ENCODE data around the gene ABCG8. TPM values are rescaled to one million over a fixed set of nuclear protein-coding genes. Genes with fewer than 3 reads are reported as not detected.

Gene ABCG8
- polyA plus RNA-seq, 1 experiment, result not detected

DNA sequence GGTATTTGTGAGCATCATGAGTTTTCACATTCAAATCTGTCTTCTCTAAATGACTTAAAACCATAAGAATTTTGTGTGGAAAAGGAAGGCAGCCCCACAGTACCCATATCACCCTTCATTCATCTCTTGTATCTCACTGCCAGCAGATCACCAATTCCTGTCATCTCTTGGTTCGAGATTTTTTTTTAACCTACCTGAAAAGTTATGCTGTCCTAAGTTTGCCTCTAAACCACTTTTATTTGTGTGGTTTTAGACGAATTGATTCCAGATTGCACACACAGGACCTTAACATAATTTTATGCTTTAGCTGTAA is 32.1 kb upstream of the ABCG8 start:
- TF ChIP-seq, protein P1, sequence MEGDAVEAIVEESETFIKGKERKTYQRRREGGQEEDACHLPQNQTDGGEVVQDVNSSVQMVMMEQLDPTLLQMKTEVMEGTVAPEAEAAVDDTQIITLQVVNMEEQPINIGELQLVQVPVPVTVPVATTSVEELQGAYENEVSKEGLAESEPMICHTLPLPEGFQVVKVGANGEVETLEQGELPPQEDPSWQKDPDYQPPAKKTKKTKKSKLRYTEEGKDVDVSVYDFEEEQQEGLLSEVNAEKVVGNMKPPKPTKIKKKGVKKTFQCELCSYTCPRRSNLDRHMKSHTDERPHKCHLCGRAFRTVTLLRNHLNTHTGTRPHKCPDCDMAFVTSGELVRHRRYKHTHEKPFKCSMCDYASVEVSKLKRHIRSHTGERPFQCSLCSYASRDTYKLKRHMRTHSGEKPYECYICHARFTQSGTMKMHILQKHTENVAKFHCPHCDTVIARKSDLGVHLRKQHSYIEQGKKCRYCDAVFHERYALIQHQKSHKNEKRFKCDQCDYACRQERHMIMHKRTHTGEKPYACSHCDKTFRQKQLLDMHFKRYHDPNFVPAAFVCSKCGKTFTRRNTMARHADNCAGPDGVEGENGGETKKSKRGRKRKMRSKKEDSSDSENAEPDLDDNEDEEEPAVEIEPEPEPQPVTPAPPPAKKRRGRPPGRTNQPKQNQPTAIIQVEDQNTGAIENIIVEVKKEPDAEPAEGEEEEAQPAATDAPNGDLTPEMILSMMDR (IDR thresholded peaks at IDR 0.05; ENCODE audit: low read depth, low read length), result no peak
- H3K27me3 ChIP-seq (ENCODE audit: control insufficient read depth, insufficient read depth, low read length), result no peaks in the 10 kb centered on the region
- no peak for DNase-seq (ENCODE audit: low read depth, low spot score)
- H3K9me3 ChIP-seq (ENCODE audit: control insufficient read depth, insufficient read depth, low read length), result no peaks in the 10 kb centered on the region
- no peak overlapping the region for H3K4me3 ChIP-seq (ENCODE audit: low read depth, low read length)
- CTCF ChIA-PET, result no interaction called here
- no peak overlapping the region for H3K27ac ChIP-seq (ENCODE audit: low read depth, low read length)
- POLR2A ChIA-PET, result no interaction called here

DNA sequence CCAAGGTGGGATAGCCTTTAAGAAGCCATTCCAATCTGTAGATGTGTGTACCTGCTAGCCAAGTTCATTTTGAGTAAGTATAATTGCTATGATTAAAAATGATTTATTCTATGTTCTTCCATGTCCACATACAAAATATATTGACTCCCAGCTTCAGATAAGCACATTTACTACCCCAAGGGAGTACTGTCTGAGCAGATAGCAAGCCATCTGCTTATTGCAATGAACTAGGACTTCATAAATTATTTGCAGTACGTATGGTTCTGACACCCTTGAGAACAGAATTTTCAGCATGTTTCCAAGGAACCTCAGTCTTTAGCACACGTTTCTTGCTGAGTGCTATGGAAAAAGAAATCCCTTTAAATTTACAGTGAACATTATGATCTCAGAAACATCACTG is 28.3 kb upstream of the ABCG8 start:
- H3K9me3 ChIP-seq (ENCODE audit: control insufficient read depth, insufficient read depth, low read length), result no peaks in the 10 kb centered on the region
- no peak for DNase-seq (ENCODE audit: low read depth, low spot score)
- no peak overlapping the region for H3K4me3 ChIP-seq (ENCODE audit: low read depth, low read length)
- no peaks in the 10 kb centered on the region for H3K27me3 ChIP-seq (ENCODE audit: control insufficient read depth, insufficient read depth, low read length)
- no peak overlapping the region for H3K27ac ChIP-seq (ENCODE audit: low read depth, low read length)
- TF ChIP-seq, protein P1 (IDR thresholded peaks at IDR 0.05; ENCODE audit: low read depth, low read length), result no peak
- CTCF ChIA-PET, result no interaction called here
- POLR2A ChIA-PET, result no interaction called here

DNA sequence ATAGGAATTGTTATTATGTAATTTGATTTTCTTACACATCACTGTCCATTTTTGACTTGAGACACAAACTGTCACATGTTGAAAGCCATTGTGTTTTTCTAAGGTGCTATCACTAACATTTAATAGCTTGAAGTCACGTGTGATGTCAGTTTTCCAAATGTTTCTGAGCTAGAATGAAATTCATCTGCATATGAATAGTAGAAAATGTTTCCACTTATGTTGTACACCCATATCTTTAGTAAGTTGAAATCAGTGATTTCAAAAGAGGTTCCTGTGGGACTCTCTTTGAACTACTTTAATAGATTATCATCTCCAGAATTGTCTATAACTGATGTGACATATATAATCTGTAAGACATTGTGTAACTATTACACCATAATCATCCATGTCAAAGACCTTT is 27.9 kb upstream of the ABCG8 start:
- Histone ChIP-seq H3K27ac (ENCODE audit: low read depth, low read length) (no peak overlapping the region), H3K9me3 (ENCODE audit: control insufficient read depth, insufficient read depth, low read length) (no peaks in the 10 kb centered on the region), H3K27me3 (ENCODE audit: control insufficient read depth, insufficient read depth, low read length) (no peaks in the 10 kb centered on the region), H3K4me3 (ENCODE audit: low read depth, low read length) (no peak overlapping the region)
- CTCF ChIA-PET, result no interaction called here
- POLR2A ChIA-PET, result no interaction called here
- DNase-seq (ENCODE audit: low read depth, low spot score), result no peak
- TF ChIP-seq, protein P1 (IDR thresholded peaks at IDR 0.05; ENCODE audit: low read depth, low read length), result no peak

DNA sequence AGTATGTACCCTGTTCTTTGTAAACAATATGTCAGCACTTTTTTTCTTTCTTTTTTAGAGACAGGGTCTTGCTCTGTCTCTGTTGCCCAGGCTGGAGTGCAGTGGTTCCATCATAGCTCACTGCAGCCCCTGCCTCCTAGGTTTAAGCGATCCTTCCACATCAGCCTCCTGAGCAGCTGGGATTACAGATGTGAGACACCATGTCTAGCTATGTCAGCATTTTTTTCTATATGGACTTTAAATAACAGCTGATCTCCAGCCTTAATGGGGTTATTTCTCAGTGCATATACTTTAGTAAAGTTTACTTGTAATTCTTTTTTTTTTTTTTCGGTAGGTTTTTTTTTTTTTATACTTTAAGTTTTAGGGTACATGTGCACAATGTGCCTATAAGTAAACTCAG is 26.8 kb upstream of the ABCG8 start:
- Histone ChIP-seq H3K9me3 (ENCODE audit: control insufficient read depth, insufficient read depth, low read length) (no peaks in the 10 kb centered on the region), H3K4me3 (ENCODE audit: low read depth, low read length) (no peak overlapping the region), H3K27me3 (ENCODE audit: control insufficient read depth, insufficient read depth, low read length) (no peaks in the 10 kb centered on the region), H3K27ac (ENCODE audit: low read depth, low read length) (no peak overlapping the region)
- TF ChIP-seq, protein P1 (IDR thresholded peaks at IDR 0.05; ENCODE audit: low read depth, low read length), result no peak
- ChIA-PET CTCF (no interaction called here), POLR2A (no interaction called here)
- DNase-seq (ENCODE audit: low read depth, low spot score), result no peak

DNA sequence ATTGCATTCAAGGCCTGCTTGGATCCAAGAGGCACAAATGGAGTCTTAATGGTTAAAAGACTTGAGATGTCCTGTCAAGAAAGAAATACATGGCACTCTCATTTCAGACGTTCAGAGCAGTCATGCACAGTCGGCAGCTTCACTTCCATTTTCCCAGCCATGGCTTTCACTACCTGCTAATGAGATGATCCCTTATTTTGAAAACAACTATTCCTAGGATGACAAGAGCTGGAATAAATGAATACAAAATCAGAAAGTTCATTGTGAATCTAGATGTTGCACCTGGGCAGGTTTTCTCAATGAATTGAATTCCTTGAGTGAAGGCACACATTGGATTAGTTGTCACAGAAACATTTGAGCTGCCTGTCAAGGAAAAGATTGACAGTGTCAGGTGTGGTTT is 25.8 kb upstream of the ABCG8 start:
- POLR2A ChIA-PET, result no interaction called here

More for the DNA sequence above, 25.8 kb upstream of the ABCG8 start:
- no peak overlapping the region for H3K27ac ChIP-seq (ENCODE audit: low read depth, low read length)
- DNase-seq (ENCODE audit: low read depth, low spot score), result no peak
- H3K9me3 ChIP-seq (ENCODE audit: control insufficient read depth, insufficient read depth, low read length), result no peaks in the 10 kb centered on the region
- no peaks in the 10 kb centered on the region for H3K27me3 ChIP-seq (ENCODE audit: control insufficient read depth, insufficient read depth, low read length)
- CTCF ChIA-PET, result no interaction called here
- H3K4me3 ChIP-seq (ENCODE audit: low read depth, low read length), result no peak overlapping the region
- TF ChIP-seq, protein P1 (IDR thresholded peaks at IDR 0.05; ENCODE audit: low read depth, low read length), result no peak
